ENCODE data around the gene RUBCNL. TPM values are rescaled to one million over a fixed set of nuclear protein-coding genes. Genes with fewer than 3 reads are reported as not detected.

RUBCNL gene
- total and polyA plus RNA-seq, 7 donors: 1.4 to 26.9 (median 2.9) TPM

DNA sequence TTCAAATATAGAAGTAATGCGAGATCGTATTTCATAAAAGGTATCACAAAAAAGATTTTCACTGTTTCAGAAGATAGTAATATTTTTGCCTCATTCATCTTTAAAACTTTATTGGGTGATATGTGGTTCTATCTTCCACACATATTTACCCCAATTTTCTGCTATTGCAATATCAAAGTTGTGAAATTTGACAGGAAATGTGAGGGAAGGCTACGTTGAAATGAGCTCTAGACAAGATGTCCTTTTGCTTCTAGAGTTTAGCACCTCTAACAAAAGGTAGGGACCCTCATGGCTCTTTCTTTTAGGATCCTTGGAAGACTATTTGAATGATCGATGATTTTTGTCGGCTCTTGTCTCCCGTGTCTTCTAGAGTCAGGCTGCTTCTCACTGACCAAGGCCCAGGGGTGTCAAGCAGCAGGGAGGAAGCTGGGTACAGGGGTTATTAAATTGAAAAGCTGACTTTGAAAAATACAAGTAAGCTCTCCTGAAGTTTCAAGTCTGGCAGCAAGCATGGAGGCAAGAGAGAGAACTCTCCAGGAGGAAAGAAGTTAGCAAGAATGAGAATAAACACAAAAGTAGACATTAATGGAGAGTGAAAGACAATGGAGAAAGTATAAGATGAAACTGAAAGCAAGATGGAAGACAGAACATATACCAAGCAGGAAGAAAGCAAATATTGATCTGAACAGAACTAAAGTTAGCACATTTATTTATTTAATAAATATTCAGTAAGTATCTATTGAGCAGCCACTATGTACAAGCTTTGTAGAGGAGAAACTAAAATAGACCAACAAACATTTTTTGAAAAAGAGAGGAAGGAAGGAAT lies 73.4 kb downstream of the RUBCNL start:
- DNase-seq: no peak
- Histone ChIP-seq H3K27ac (no peak overlapping the region), H3K4me3 (no peak overlapping the region), H3K27me3 (no peaks in the 10 kb centered on the region), H3K36me3 (no peaks in the 10 kb centered on the region), H3K9me3 (no peaks in the 10 kb centered on the region), H3K4me1 (no peaks in the 10 kb centered on the region)
- intact Hi-C loops (cut with DNase I): no loop called here
- no peak for TF ChIP-seq POLR2A (IDR thresholded peaks at IDR 0.05)
- no peak for TF ChIP-seq EP300 (IDR thresholded peaks at IDR 0.05)
- no peak for TF ChIP-seq POLR2AphosphoS5 (IDR thresholded peaks at IDR 0.05)
- TF ChIP-seq, protein P1, sequence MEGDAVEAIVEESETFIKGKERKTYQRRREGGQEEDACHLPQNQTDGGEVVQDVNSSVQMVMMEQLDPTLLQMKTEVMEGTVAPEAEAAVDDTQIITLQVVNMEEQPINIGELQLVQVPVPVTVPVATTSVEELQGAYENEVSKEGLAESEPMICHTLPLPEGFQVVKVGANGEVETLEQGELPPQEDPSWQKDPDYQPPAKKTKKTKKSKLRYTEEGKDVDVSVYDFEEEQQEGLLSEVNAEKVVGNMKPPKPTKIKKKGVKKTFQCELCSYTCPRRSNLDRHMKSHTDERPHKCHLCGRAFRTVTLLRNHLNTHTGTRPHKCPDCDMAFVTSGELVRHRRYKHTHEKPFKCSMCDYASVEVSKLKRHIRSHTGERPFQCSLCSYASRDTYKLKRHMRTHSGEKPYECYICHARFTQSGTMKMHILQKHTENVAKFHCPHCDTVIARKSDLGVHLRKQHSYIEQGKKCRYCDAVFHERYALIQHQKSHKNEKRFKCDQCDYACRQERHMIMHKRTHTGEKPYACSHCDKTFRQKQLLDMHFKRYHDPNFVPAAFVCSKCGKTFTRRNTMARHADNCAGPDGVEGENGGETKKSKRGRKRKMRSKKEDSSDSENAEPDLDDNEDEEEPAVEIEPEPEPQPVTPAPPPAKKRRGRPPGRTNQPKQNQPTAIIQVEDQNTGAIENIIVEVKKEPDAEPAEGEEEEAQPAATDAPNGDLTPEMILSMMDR (IDR thresholded peaks at IDR 0.05): no peak
- 92 to 94% methylated on average over 6 of the region's 6 CpGs for WGBS, 2 donors

DNA sequence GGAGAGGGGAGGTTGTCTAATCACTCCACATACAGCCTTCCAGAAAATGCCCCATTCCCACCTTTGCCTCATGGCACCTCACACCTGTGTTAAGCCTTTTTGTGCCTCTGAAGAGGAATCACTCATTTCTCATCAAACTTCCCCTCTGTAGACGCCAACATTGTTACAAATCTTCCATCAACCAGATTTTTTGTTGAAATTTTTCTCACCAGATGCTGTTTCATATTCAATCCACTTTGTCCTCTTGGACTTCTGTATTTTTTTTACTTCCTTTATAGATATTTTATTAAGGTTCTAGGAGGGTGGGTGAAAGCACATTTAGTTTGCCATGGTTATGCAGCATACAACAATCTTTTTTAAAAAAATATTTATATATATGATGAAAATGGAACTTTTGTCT lies 74.0 kb downstream of the RUBCNL start:
- intact Hi-C loops (cut with DNase I): no loop called here
- Histone ChIP-seq H3K27me3 (no peaks in the 10 kb centered on the region), H3K36me3 (no peaks in the 10 kb centered on the region), H3K27ac (no peak overlapping the region), H3K9me3 (no peaks in the 10 kb centered on the region), H3K4me3 (no peak overlapping the region), H3K4me1 (no peaks in the 10 kb centered on the region)
- WGBS, 2 donors: 83 to 89% methylated on average over 1 of the region's 1 CpG
- DNase-seq: no peak
- TF ChIP-seq, protein P1 (IDR thresholded peaks at IDR 0.05): no peak
- TF ChIP-seq POLR2A (IDR thresholded peaks at IDR 0.05) (no peak), POLR2AphosphoS5 (IDR thresholded peaks at IDR 0.05) (no peak), EP300 (IDR thresholded peaks at IDR 0.05) (no peak)

DNA sequence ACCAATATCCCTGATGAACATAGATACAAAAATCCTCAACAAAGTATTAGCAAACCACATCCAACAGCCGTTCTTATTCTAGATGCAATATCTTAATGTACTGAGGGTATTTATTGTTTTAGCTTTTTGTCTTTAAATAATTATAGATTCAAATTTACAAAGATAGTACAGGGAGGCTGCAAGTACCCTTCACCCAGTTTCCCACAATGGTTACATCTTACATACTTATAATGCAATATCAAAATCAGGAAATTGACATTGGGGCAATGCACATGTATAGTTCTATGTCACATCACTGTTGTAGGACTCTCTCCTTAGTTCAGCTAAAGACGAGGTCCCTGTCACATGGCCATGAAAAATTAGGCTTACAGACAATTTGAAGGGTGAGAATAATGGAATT lies 75.8 kb downstream of the RUBCNL start:
- DNase-seq: no peak
- H3K4me1 ChIP-seq: no peaks in the 10 kb centered on the region
- 94 to 97% methylated on average over 2 of the region's 2 CpGs for WGBS, 2 donors
- H3K4me3 ChIP-seq: no peak overlapping the region
- H3K27me3 ChIP-seq: no peaks in the 10 kb centered on the region
- no peak overlapping the region for H3K27ac ChIP-seq
- TF ChIP-seq POLR2AphosphoS5 (IDR thresholded peaks at IDR 0.05) (no peak), EP300 (IDR thresholded peaks at IDR 0.05) (no peak), POLR2A (IDR thresholded peaks at IDR 0.05) (no peak)
- TF ChIP-seq, protein P1 (IDR thresholded peaks at IDR 0.05): no peak
- intact Hi-C loops (cut with DNase I): no loop called here
- H3K9me3 ChIP-seq: no peaks in the 10 kb centered on the region
- no peaks in the 10 kb centered on the region for H3K36me3 ChIP-seq

DNA sequence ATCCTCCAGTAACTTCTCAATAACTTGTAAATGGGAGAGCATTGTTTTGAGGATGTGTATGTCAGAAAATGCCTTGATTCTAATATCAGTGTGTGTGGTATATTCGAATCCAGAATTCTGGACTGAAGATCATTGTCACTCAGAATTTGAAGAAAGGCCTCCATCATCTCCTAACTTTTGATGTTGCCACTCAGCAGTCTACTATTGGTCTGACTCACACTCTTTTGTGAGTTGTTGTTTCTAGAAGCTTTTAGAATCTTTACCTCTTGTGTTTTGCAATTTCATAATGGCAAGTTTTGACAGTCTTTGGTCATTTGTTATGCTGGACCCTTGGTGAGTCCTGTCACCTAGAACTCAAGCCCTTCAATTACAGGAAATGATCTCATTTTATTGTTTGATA lies 77.0 kb downstream of the RUBCNL start:
- Histone ChIP-seq H3K4me3 (no peak overlapping the region), H3K27ac (no peak overlapping the region), H3K27me3 (no peaks in the 10 kb centered on the region), H3K9me3 (no peaks in the 10 kb centered on the region), H3K36me3 (no peaks in the 10 kb centered on the region), H3K4me1 (no peaks in the 10 kb centered on the region)
- 79 to 82% methylated on average over 1 of the region's 1 CpG for WGBS, 2 donors
- no peak for TF ChIP-seq POLR2AphosphoS5 (IDR thresholded peaks at IDR 0.05)
- TF ChIP-seq POLR2A (IDR thresholded peaks at IDR 0.05): no peak
- TF ChIP-seq, protein P1 (IDR thresholded peaks at IDR 0.05): no peak
- TF ChIP-seq EP300 (IDR thresholded peaks at IDR 0.05): no peak
- intact Hi-C loops (cut with DNase I): no loop called here
- no peak for DNase-seq
